ENCODE measurements around the gene NEGR1.

Gene NEGR1

GRCh38 chr1:72221811-72222210, 60.5 kb downstream of the NEGR1 start:
- TF ChIP-seq CTCF (IDR thresholded peaks at IDR 0.05; ENCODE audit: control insufficient read depth, extremely low read depth, insufficient read depth) = no peak
- no peak for DNase-seq (ENCODE audit: low read depth)
- H3K4me3 ChIP-seq (ENCODE audit: low read depth, low read length) = no peak overlapping the region

- DNase-seq (ENCODE audit: low read depth) = no peak
- TF ChIP-seq CTCF (IDR thresholded peaks at IDR 0.05; ENCODE audit: control insufficient read depth, extremely low read depth, insufficient read depth) = no peak
- no peak overlapping the region for H3K4me3 ChIP-seq (ENCODE audit: low read depth, low read length)
Measured at GRCh38 chr1:72218141-72218739, 64.1 kb downstream of the NEGR1 start.

GRCh38 chr1:72207059-72207458, 75.3 kb downstream of the NEGR1 start:
- no peak for TF ChIP-seq CTCF (IDR thresholded peaks at IDR 0.05; ENCODE audit: control insufficient read depth, extremely low read depth, insufficient read depth)
- no peak overlapping the region for H3K4me3 ChIP-seq (ENCODE audit: low read depth, low read length)
- no peak for DNase-seq (ENCODE audit: low read depth)

GRCh38 chr1:72202761-72203160, 79.6 kb downstream of the NEGR1 start:
- no peak overlapping the region for H3K4me3 ChIP-seq (ENCODE audit: low read depth, low read length)
- DNase-seq (ENCODE audit: low read depth) = no peak
- TF ChIP-seq CTCF (IDR thresholded peaks at IDR 0.05; ENCODE audit: control insufficient read depth, extremely low read depth, insufficient read depth) = no peak

- no peak for TF ChIP-seq CTCF (IDR thresholded peaks at IDR 0.05; ENCODE audit: control insufficient read depth, extremely low read depth, insufficient read depth)
- H3K4me3 ChIP-seq (ENCODE audit: low read depth, low read length) = no peak overlapping the region
- no peak for DNase-seq (ENCODE audit: low read depth)
Measured at GRCh38 chr1:72197786-72198185, 84.6 kb downstream of the NEGR1 start.

- H3K4me3 ChIP-seq (ENCODE audit: low read depth, low read length) = no peak overlapping the region
- peak; percentile 37 for TF ChIP-seq CTCF (IDR thresholded peaks at IDR 0.05; ENCODE audit: control insufficient read depth, extremely low read depth, insufficient read depth)
- no peak for DNase-seq (ENCODE audit: low read depth)
Measured at GRCh38 chr1:72186733-72187307, 95.5 kb downstream of the NEGR1 start.

Measured in LNCaP clone FGC (cell line).